ENCODE data around the gene B9D1. TPM values are rescaled to one million over a fixed set of nuclear protein-coding genes. Genes with fewer than 3 reads are reported as not detected.

The B9D1 gene
- total RNA-seq, 1 donor from 2014 or later: 6.7 TPM

GRCh38 chr17:19401321-19402010 lies 38.9 kb upstream of the B9D1 start:
- Mint-ChIP-seq H3K36me3 (ENCODE audit: low read depth) (no peaks in the 10 kb centered on the region), H3K4me3 (ENCODE audit: low read depth) (no peak overlapping the region), H3K27ac (no peak overlapping the region), H3K27me3 (ENCODE audit: low read depth) (peaks cover 4% of the 10 kb centered on the region), H3K4me1 (ENCODE audit: low read depth) (no peaks in the 10 kb centered on the region), H3K9me3 (no peaks in the 10 kb centered on the region)
- no peak for DNase-seq (ENCODE audit: low spot score)
- intact Hi-C loops (cut with micrococcal nuclease): no loop called here

GRCh38 chr17:19399750-19400450 lies 37.4 kb upstream of the B9D1 start:
- Mint-ChIP-seq H3K36me3 (ENCODE audit: low read depth) (no peaks in the 10 kb centered on the region), H3K9me3 (no peaks in the 10 kb centered on the region), H3K27ac (no peak overlapping the region), H3K4me3 (ENCODE audit: low read depth) (no peak overlapping the region), H3K4me1 (ENCODE audit: low read depth) (no peaks in the 10 kb centered on the region), H3K27me3 (ENCODE audit: low read depth) (peaks cover 6% of the 10 kb centered on the region)
- no peak for DNase-seq (ENCODE audit: low spot score)
- intact Hi-C loops (cut with micrococcal nuclease): no loop called here

GRCh38 chr17:19398301-19399181 lies 36.0 kb upstream of the B9D1 start:
- Mint-ChIP-seq H3K4me1 (ENCODE audit: low read depth) (no peaks in the 10 kb centered on the region), H3K27me3 (ENCODE audit: low read depth) (peaks cover 12% of the 10 kb centered on the region), H3K4me3 (ENCODE audit: low read depth) (no peak overlapping the region), H3K36me3 (ENCODE audit: low read depth) (no peaks in the 10 kb centered on the region), H3K9me3 (no peaks in the 10 kb centered on the region), H3K27ac (no peak overlapping the region)
- intact Hi-C loops (cut with micrococcal nuclease): no loop called here
- no peak for DNase-seq (ENCODE audit: low spot score)

- Mint-ChIP-seq H3K4me3 (ENCODE audit: low read depth) (no peak overlapping the region), H3K9me3 (no peaks in the 10 kb centered on the region), H3K27ac (no peak overlapping the region), H3K36me3 (ENCODE audit: low read depth) (no peaks in the 10 kb centered on the region), H3K27me3 (ENCODE audit: low read depth) (peaks cover 21% of the 10 kb centered on the region), H3K4me1 (ENCODE audit: low read depth) (no peaks in the 10 kb centered on the region)
- intact Hi-C loops (cut with micrococcal nuclease): no loop called here
- DNase-seq (ENCODE audit: low spot score): no peak
Observed at GRCh38 chr17:19397556-19398041, 35.1 kb upstream of the B9D1 start.

- Mint-ChIP-seq H3K27me3 (ENCODE audit: low read depth) (peaks cover 45% of the 10 kb centered on the region), H3K27ac (no peak overlapping the region), H3K4me3 (ENCODE audit: low read depth) (no peak overlapping the region), H3K36me3 (ENCODE audit: low read depth) (no peaks in the 10 kb centered on the region), H3K4me1 (ENCODE audit: low read depth) (no peaks in the 10 kb centered on the region), H3K9me3 (no peaks in the 10 kb centered on the region)
- DNase-seq (ENCODE audit: low spot score): no peak
- intact Hi-C loops (cut with micrococcal nuclease): no loop called here
Observed at GRCh38 chr17:19392303-19392702, 29.8 kb upstream of the B9D1 start.

GRCh38 chr17:19391432-19391831 lies 28.9 kb upstream of the B9D1 start:
- no peaks in the 10 kb centered on the region for H3K4me1 Mint-ChIP-seq (ENCODE audit: low read depth)
- intact Hi-C loops (cut with micrococcal nuclease): no loop called here
- peaks cover 43% of the 10 kb centered on the region for H3K27me3 Mint-ChIP-seq (ENCODE audit: low read depth)
- H3K9me3 Mint-ChIP-seq: no peaks in the 10 kb centered on the region
- no peak for DNase-seq (ENCODE audit: low spot score)
- no peaks in the 10 kb centered on the region for H3K36me3 Mint-ChIP-seq (ENCODE audit: low read depth)
- H3K4me3 Mint-ChIP-seq (ENCODE audit: low read depth): no peak overlapping the region
- no peak overlapping the region for H3K27ac Mint-ChIP-seq

GRCh38 chr17:19390951-19391350 lies 28.4 kb upstream of the B9D1 start:
- Mint-ChIP-seq H3K9me3 (no peaks in the 10 kb centered on the region), H3K27me3 (ENCODE audit: low read depth) (peaks cover 42% of the 10 kb centered on the region), H3K4me3 (ENCODE audit: low read depth) (no peak overlapping the region), H3K36me3 (ENCODE audit: low read depth) (no peaks in the 10 kb centered on the region), H3K4me1 (ENCODE audit: low read depth) (no peaks in the 10 kb centered on the region), H3K27ac (no peak overlapping the region)
- intact Hi-C loops (cut with micrococcal nuclease): no loop called here
- no peak for DNase-seq (ENCODE audit: low spot score)

- intact Hi-C loops (cut with micrococcal nuclease): no loop called here
- Mint-ChIP-seq H3K36me3 (ENCODE audit: low read depth) (peaks cover 12% of the 10 kb centered on the region), H3K27ac (no peak overlapping the region), H3K9me3 (no peaks in the 10 kb centered on the region), H3K4me1 (ENCODE audit: low read depth) (peaks cover 2% of the 10 kb centered on the region), H3K4me3 (ENCODE audit: low read depth) (no peak overlapping the region), H3K27me3 (ENCODE audit: low read depth) (peaks cover 37% of the 10 kb centered on the region)
- no peak for DNase-seq (ENCODE audit: low spot score)
Observed at GRCh38 chr17:19388791-19389785, 26.6 kb upstream of the B9D1 start.

- no peak for DNase-seq (ENCODE audit: low spot score)
- intact Hi-C loops (cut with micrococcal nuclease): no loop called here
- H3K27ac Mint-ChIP-seq: no peak overlapping the region
Observed at GRCh38 chr17:19387921-19388521, 25.5 kb upstream of the B9D1 start.

GRCh38 chr17:19386974-19387920 lies 24.7 kb upstream of the B9D1 start, which contains the start of gene MFAP4:
Gene MFAP4 (minus strand): TSS chr17:19387190. CDS start chr17:19387155, 35 bp downstream.
- Mint-ChIP-seq H3K4me1 (ENCODE audit: low read depth) (peaks cover 4% of the 10 kb centered on the region), H3K27me3 (ENCODE audit: low read depth) (peaks cover 22% of the 10 kb centered on the region), H3K9me3 (no peaks in the 10 kb centered on the region), H3K4me3 (ENCODE audit: low read depth) (no peak within 1 kb of the TSS), H3K27ac (no peak within 1 kb of the TSS), H3K36me3 (ENCODE audit: low read depth) (peaks cover 21% of the 10 kb centered on the region)
- intact Hi-C loops (cut with micrococcal nuclease): no loop called here
- no peak for DNase-seq (ENCODE audit: low spot score)

More at GRCh38 chr17:19387921-19388521, 25.5 kb upstream of the B9D1 start:
- H3K4me1 Mint-ChIP-seq (ENCODE audit: low read depth): peaks cover 2% of the 10 kb centered on the region
- H3K4me3 Mint-ChIP-seq (ENCODE audit: low read depth): no peak overlapping the region
- peaks cover 28% of the 10 kb centered on the region for H3K27me3 Mint-ChIP-seq (ENCODE audit: low read depth)
- peaks cover 19% of the 10 kb centered on the region for H3K36me3 Mint-ChIP-seq (ENCODE audit: low read depth)
- H3K9me3 Mint-ChIP-seq: no peaks in the 10 kb centered on the region

Data from activated T-helper 2 cell treated with anti-CD3 and anti-CD28 coated beads, Interferon-gamma antibody, Interleukin-2, Interleukin-4, amounts not matched to agents 10 μg/mL and 5 μg/mL and 100 μg/mL, durations not matched to agents 14 hours and 24 hours and 36 hours (primary cell).